GM12873 (cell line): Measurements from ENCODE around the gene FOXO1.

Experiments
- TF ChIP-seq, protein P1 (sequence below): IDR thresholded peaks from 2 replicates; pipeline ENCODE4 v1.5.1; 2012; ENCODE audit warnings: low read depth, mild to moderate bottlenecking, moderate library complexity, low read length, control low read depth; ENCODE audit not compliant: insufficient read depth; ENCODE audit errors: missing control alignments

FOXO1 gene

GRCh38 chr13:40536443-40537113 lies 129.9 kb downstream of the FOXO1 start:
- TF ChIP-seq, protein P1, sequence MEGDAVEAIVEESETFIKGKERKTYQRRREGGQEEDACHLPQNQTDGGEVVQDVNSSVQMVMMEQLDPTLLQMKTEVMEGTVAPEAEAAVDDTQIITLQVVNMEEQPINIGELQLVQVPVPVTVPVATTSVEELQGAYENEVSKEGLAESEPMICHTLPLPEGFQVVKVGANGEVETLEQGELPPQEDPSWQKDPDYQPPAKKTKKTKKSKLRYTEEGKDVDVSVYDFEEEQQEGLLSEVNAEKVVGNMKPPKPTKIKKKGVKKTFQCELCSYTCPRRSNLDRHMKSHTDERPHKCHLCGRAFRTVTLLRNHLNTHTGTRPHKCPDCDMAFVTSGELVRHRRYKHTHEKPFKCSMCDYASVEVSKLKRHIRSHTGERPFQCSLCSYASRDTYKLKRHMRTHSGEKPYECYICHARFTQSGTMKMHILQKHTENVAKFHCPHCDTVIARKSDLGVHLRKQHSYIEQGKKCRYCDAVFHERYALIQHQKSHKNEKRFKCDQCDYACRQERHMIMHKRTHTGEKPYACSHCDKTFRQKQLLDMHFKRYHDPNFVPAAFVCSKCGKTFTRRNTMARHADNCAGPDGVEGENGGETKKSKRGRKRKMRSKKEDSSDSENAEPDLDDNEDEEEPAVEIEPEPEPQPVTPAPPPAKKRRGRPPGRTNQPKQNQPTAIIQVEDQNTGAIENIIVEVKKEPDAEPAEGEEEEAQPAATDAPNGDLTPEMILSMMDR: no peak

- TF ChIP-seq, protein P1: no peak
Observed at GRCh38 chr13:40535345-40535836, 131.1 kb downstream of the FOXO1 start.

DNA sequence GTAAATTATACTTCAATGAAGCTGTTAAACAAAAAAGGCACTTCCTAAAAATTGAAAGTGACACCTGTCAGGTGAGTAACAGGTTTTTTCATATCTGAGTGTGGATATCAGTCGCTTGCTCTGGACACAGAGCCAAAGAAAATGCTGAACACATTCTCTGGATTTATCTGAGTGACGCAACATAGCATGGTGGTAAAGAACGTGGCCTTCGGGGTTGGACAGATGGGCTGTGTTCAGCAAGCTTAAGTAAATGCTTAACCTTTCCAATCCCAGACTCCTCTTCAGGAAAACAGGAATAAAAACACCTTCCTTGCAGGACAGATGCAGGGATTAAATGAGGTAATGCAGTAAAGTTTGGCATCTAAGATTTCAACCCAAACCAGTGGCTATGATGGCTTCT lies 132.0 kb downstream of the FOXO1 start:
- TF ChIP-seq, protein P1: no peak

GRCh38 chr13:40533072-40533471 lies 133.4 kb downstream of the FOXO1 start:
- TF ChIP-seq, protein P1: no peak

GRCh38 chr13:40530961-40531360 lies 135.5 kb downstream of the FOXO1 start:
- TF ChIP-seq, protein P1: no peak

DNA sequence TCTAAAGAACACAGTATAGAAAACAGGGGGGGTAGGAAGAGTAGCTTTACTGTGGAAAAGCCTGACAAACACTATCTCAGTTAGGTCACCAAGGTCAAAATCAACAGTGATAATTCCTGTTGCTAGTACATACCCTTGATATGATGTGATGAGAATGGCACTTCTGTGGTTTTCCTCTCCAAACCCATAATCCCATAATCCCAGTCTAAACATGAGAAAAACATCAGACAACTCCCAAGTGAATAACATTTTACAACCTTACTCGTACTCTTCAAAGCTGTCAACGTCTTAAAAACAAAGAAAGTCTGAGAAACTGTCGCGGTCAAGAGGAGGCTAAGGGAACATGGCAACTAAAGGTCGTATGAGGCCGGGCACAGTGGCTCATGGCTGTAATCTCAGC lies 137.6 kb downstream of the FOXO1 start:
- TF ChIP-seq, protein P1: no peak

DNA sequence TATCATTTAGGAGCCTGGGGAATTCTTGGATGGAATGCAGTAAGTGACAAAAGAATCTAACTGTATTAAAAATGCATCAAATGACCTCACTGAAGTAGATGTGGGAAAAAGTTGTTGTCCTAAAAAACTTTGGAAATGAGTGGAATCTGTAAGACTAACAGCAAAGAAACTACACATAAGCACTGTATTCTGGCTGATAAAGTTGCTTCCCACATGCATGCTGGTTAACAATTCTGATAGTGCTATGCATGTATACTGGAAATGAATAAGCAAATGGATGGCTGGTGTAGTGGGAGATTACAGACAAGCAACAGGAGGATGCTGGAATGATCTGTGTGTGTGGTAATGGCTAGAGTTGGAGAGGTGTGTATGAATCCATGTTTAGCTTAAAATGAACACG lies 138.5 kb downstream of the FOXO1 start:
- TF ChIP-seq, protein P1: no peak

DNA sequence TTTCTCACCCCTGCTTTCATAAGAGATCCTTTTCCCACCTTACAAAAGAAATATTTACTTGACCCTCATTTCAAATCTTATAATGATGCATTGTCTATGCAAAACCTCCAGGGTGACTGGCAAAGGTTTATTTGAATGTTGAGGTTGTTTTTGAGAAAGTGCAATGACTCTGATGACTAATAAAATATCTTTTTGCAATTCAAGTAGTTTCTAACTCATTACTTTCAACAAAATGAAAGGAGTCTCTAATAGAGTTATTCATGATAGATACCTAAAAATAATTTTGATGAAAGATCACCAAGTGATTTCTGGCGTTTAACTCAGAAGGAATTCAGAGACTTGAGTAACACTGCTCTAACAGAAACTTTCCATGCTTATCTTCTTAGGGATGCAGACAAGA lies 144.2 kb downstream of the FOXO1 start:
- TF ChIP-seq, protein P1: no peak
